ENCODE data around the gene RNU5D-1.
A peak's percentile ranks its signal among the peaks of the same experiment; 100 is the strongest.

The RNU5D-1 gene

DNA sequence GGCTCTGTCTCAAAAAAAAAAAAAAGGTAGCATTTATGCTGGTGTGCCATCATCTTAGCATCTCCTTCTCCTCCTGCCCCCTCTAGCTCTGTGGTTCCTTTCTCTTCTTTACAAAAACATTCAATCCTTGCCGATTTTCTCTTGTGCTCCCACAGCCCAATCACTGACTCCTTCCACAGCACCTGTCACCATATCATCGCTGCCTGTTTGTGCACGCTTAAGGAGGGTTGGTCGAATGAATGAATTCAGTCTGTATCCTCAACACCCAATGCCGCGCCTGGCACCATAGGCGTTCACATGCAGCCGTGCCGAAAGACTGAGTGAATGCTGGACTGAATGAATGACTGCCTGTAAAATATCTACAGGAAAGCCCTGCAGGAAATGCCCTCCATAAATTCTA lies 7.9 kb downstream of the RNU5D-1 start:
- Histone ChIP-seq H3K36me3 (replicated peaks; ENCODE audit: insufficient read depth, low read length) (no peaks in the 10 kb centered on the region), H3K27ac (ENCODE audit: low read length) (no peak overlapping the region), H3F3A (ENCODE audit: insufficient read depth, low read length) (peaks cover 31% of the 10 kb centered on the region), H3K9ac (ENCODE audit: low read length) (no peak overlapping the region), H2AFZ (ENCODE audit: low read length) (peak overlapping the region; percentile 58), H3K4me1 (ENCODE audit: low read length) (peaks cover 17% of the 10 kb centered on the region), H3K4me2 (ENCODE audit: low read depth, low read length) (peak overlapping the region; percentile 51), H3K9me2 (replicated peaks; ENCODE audit: insufficient read depth, low read length) (no peaks in the 10 kb centered on the region), H3K4me3 (ENCODE audit: low read length) (peak overlapping the region; percentile 23; the same call in 1 of the 2 replicates), H3K27me3 (replicated peaks; ENCODE audit: insufficient read depth, low read length) (no peaks in the 10 kb centered on the region; the same call in 1 of the 2 replicates), H3K9me3 (replicated peaks; ENCODE audit: insufficient read depth, low read length) (no peaks in the 10 kb centered on the region), H3K79me2 (ENCODE audit: low read length) (no peaks in the 10 kb centered on the region), H4K20me1 (ENCODE audit: insufficient read depth, low read length) (no peaks in the 10 kb centered on the region)
- TF ChIP-seq, protein P1, sequence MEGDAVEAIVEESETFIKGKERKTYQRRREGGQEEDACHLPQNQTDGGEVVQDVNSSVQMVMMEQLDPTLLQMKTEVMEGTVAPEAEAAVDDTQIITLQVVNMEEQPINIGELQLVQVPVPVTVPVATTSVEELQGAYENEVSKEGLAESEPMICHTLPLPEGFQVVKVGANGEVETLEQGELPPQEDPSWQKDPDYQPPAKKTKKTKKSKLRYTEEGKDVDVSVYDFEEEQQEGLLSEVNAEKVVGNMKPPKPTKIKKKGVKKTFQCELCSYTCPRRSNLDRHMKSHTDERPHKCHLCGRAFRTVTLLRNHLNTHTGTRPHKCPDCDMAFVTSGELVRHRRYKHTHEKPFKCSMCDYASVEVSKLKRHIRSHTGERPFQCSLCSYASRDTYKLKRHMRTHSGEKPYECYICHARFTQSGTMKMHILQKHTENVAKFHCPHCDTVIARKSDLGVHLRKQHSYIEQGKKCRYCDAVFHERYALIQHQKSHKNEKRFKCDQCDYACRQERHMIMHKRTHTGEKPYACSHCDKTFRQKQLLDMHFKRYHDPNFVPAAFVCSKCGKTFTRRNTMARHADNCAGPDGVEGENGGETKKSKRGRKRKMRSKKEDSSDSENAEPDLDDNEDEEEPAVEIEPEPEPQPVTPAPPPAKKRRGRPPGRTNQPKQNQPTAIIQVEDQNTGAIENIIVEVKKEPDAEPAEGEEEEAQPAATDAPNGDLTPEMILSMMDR (IDR thresholded peaks at IDR 0.05; ENCODE audit: low read length), result no peak
- no peak for TF ChIP-seq EZH2phosphoT487 (IDR thresholded peaks at IDR 0.05; ENCODE audit: low read length)
- no peak for TF ChIP-seq EZH2 (optimal IDR thresholded peaks at IDR 0.05; ENCODE audit: low read depth, low read length)
- no peak for DNase-seq

DNA sequence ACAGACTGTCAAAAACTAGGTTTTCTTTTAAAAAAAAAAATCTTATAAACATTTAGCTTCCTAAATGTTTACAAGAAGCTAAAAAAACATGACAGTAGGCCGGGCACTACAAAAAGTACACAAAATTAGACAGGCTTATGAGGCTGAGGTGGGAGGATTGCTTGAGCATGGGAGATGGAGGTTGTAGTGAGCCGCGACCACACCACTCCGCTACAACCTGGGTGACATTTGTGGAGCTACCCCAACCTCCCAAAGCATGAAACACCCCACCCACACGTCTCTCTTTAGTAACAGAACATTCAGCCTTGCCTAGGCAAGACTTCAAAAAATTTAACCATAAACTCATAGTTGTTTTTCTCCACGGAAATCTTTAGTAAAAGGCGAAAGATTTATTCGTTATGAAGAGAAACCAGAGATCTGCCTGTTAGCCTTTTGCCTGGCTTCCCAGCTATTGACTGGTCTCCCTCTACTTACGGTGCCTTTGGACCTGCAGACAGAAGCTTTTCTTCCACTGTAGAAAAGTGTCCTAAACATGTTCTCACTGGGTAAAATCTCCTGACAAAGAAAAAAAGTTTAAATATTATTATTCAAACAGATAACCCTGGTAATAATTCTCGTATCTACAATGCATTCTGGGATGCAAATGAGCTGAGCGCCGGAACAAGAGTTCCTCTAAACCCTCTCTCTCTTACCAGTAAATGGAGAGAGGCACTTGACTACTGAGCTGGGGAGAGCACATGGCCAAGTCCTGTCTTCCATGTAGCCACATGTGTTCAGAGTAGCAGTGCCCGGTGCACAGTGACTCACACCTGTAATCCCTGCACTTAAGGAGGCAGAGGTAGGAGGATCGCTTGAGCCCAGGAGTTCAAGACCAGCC lies 9.2 kb downstream of the RNU5D-1 start:
- H3K4me2 ChIP-seq (ENCODE audit: low read depth, low read length), result peak overlapping the region; percentile 42; the same call in 1 of the 2 replicates
- no peaks in the 10 kb centered on the region for H3K9me3 ChIP-seq (replicated peaks; ENCODE audit: insufficient read depth, low read length)
- no peaks in the 10 kb centered on the region for H3K36me3 ChIP-seq (replicated peaks; ENCODE audit: insufficient read depth, low read length)
- no peak overlapping the region for H3K4me3 ChIP-seq (ENCODE audit: low read length)
- H3K27ac ChIP-seq (ENCODE audit: low read length), result peak overlapping the region; percentile 63; the same call in 1 of the 2 replicates
- H3K9me2 ChIP-seq (replicated peaks; ENCODE audit: insufficient read depth, low read length), result no peaks in the 10 kb centered on the region
- no peaks in the 10 kb centered on the region; the same call in 1 of the 2 replicates for H3K27me3 ChIP-seq (replicated peaks; ENCODE audit: insufficient read depth, low read length)
- H3F3A ChIP-seq (ENCODE audit: insufficient read depth, low read length), result peaks cover 38% of the 10 kb centered on the region
- peaks cover 26% of the 10 kb centered on the region for H3K4me1 ChIP-seq (ENCODE audit: low read length)
- DNase-seq, result peak; percentile 92
- peak overlapping the region; percentile 18 for H2AFZ ChIP-seq (ENCODE audit: low read length)
- no peaks in the 10 kb centered on the region for H3K79me2 ChIP-seq (ENCODE audit: low read length)
- no peaks in the 10 kb centered on the region for H4K20me1 ChIP-seq (ENCODE audit: insufficient read depth, low read length)
- no peak for TF ChIP-seq EZH2 (optimal IDR thresholded peaks at IDR 0.05; ENCODE audit: low read depth, low read length)
- TF ChIP-seq EZH2phosphoT487 (IDR thresholded peaks at IDR 0.05; ENCODE audit: low read length), result no peak
- TF ChIP-seq, protein P1 (IDR thresholded peaks at IDR 0.05; ENCODE audit: low read length), result no peak
- H3K9ac ChIP-seq (ENCODE audit: low read length), result peak overlapping the region; percentile 54

DNA sequence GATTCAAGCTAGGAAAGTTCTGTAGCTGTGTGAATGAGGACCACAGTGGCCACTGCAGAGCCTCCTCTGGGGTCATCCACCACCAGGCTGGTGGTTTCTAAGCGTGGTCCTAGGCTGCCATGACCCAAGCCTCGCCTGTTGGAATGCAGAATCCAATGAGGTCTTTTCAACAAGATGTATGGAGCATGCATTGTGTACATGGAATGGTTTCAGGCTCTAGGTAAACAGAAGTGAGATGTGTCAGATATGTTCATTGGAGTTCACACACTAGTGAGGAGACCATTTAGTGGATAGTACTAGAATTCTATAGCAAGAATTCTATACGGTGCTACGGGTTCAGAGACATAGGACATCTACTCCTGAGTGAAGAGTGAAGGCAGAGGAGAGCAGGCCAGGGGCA lies 10.7 kb downstream of the RNU5D-1 start:
- Histone ChIP-seq H3K4me3 (ENCODE audit: low read length) (no peak overlapping the region), H2AFZ (ENCODE audit: low read length) (no peak overlapping the region), H3K27me3 (replicated peaks; ENCODE audit: insufficient read depth, low read length) (no peaks in the 10 kb centered on the region), H3K4me2 (ENCODE audit: low read depth, low read length) (peak overlapping the region; percentile 20; the same call in 1 of the 2 replicates), H3K27ac (ENCODE audit: low read length) (no peak overlapping the region; the same call in 1 of the 2 replicates), H3K9me3 (replicated peaks; ENCODE audit: insufficient read depth, low read length) (no peaks in the 10 kb centered on the region), H4K20me1 (ENCODE audit: insufficient read depth, low read length) (no peaks in the 10 kb centered on the region), H3F3A (ENCODE audit: insufficient read depth, low read length) (peaks cover 38% of the 10 kb centered on the region), H3K4me1 (ENCODE audit: low read length) (peaks cover 27% of the 10 kb centered on the region), H3K36me3 (replicated peaks; ENCODE audit: insufficient read depth, low read length) (no peaks in the 10 kb centered on the region), H3K79me2 (ENCODE audit: low read length) (no peaks in the 10 kb centered on the region), H3K9ac (ENCODE audit: low read length) (no peak overlapping the region), H3K9me2 (replicated peaks; ENCODE audit: insufficient read depth, low read length) (no peaks in the 10 kb centered on the region)
- TF ChIP-seq EZH2phosphoT487 (IDR thresholded peaks at IDR 0.05; ENCODE audit: low read length) (no peak), EZH2 (optimal IDR thresholded peaks at IDR 0.05; ENCODE audit: low read depth, low read length) (no peak)
- TF ChIP-seq, protein P1 (IDR thresholded peaks at IDR 0.05; ENCODE audit: low read length), result no peak
- no peak for DNase-seq

Measured in MM.1S (cell line).